HepG2 (cell line): ENCODE results near the gene VDAC1. TPM values are rescaled to one million over a fixed set of nuclear protein-coding genes. Genes with fewer than 3 reads are reported as not detected.

Experiments used
- ATAC-seq: fragments of 200-7000 bp; cut with Tn5 transposase; 3 replicates; pipeline ENCODE4 v1.9.1; 2020; ENCODE audit warnings: mild to moderate bottlenecking, moderate library complexity
- BruUV-seq: library from RNA; stranded (reverse); fragments of 400-500 nt; replicated peaks from 2 replicates; lab custom pipeline; 2021; lab: Mats Ljungman, UMichigan
- CTCF ChIA-PET: fragments of 300-600 bp; formaldehyde crosslinking; extraction: SDS; loops from one replicate; lab custom pipeline; 2021; ENCODE audit warnings: low total read pairs, inconsistent platforms, low intra/inter-chr PET ratio; lab: Yijun Ruan, JAX
- POLR2A ChIA-PET: fragments of 350-600 bp; sonication (Branson Sonifier 250); formaldehyde crosslinking; loops from one replicate; lab custom pipeline; 2020; ENCODE audit warnings: antibody characterized with exemption, inconsistent platforms; lab: Yijun Ruan, JAX
- DNase-seq: peaks from one replicate; pipeline ENCODE4 v3.0.0-alpha.2; 2015; ENCODE audit warnings: low spot score
- FAIRE-seq: peaks from 3 replicates; lab custom pipeline; 2011; peaks lifted over from hg19 to GRCh38; lab: Jason Lieb, UNC
- H2AFZ ChIP-seq: one replicate; pipeline ENCODE4 v1.6.1; 2011; ENCODE audit warnings: low read length, inconsistent platforms
- H3K27ac ChIP-seq: fragments of 300-600 bp; 3 replicates; pipeline ENCODE4 v1.8.0; 2011; ENCODE audit warnings: mixed run types, mild to moderate bottlenecking, mixed read lengths, low read length, inconsistent platforms; ENCODE audit not compliant: insufficient read depth; ENCODE audit errors: extremely low read length
- H3K27me3 ChIP-seq, 2 experiments: fragments of 200-600 bp in 1 of 2; 2 replicates in 1 of 2; 3 replicates in 1 of 2; pipeline versions ENCODE4 v1.6.0 to v1.8.0; 2011; ENCODE audit warnings: low read length in 2 of 2, mild to moderate bottlenecking in 2 of 2, moderate library complexity in 2 of 2, inconsistent platforms in 1 of 2; ENCODE audit not compliant: insufficient read depth in 2 of 2, control insufficient read depth in 1 of 2
- H3K36me3 ChIP-seq, 2 experiments: fragments of 200-600 bp in 1 of 2; replicated peaks in 1 of 2; 2 replicates in 1 of 2; 3 replicates in 1 of 2; pipeline versions ENCODE4 v1.5.1 to v1.8.0; 2011; ENCODE audit warnings: low read length in 2 of 2, inconsistent platforms in 1 of 2; ENCODE audit not compliant: insufficient read depth in 2 of 2, control insufficient read depth in 1 of 2
- H3K4me1 ChIP-seq: 2 replicates; pipeline ENCODE4 v1.5.1; 2012; ENCODE audit warnings: low read length, inconsistent platforms; ENCODE audit not compliant: insufficient read depth
- H3K4me2 ChIP-seq: 2 replicates; pipeline ENCODE4 v1.6.0; 2011; ENCODE audit warnings: low read depth, low read length, inconsistent platforms
- H3K4me3 ChIP-seq, 3 experiments: fragments of 200-600 bp in 1 of 3; sonication (generic), shearing (Covaris generic) in 1 of 3; replicated peaks in 1 of 3; 2 replicates each; pipeline ENCODE4 v1.5.1; 2011 to 2016; ENCODE audit warnings: low read length in 3 of 3, inconsistent platforms in 2 of 3, low read depth in 2 of 3, mild to moderate bottlenecking in 2 of 3, control low read depth in 1 of 3, mixed read lengths in 1 of 3; ENCODE audit not compliant: insufficient read depth in 1 of 3
- H3K79me2 ChIP-seq: one replicate; pipeline ENCODE4 v1.6.1; 2011; ENCODE audit warnings: low read length, inconsistent platforms; ENCODE audit not compliant: insufficient read depth
- H3K9ac ChIP-seq: 2 replicates; pipeline ENCODE4 v1.6.0; 2011; ENCODE audit warnings: mild to moderate bottlenecking, low read depth, low read length, inconsistent platforms; ENCODE audit not compliant: insufficient read depth
- H3K9me3 ChIP-seq: 2 replicates; pipeline ENCODE4 v1.5.1; 2012; ENCODE audit warnings: mild to moderate bottlenecking, low read length
- H4K20me1 ChIP-seq: 2 replicates; pipeline ENCODE4 v1.6.0; 2011; ENCODE audit warnings: inconsistent platforms, mild to moderate bottlenecking, low read length, moderate library complexity; ENCODE audit not compliant: insufficient read depth
- CEBPG ChIP-seq: IDR thresholded peaks from 2 replicates; pipeline ENCODE4 v1.6.1; 2016
- CTCF ChIP-seq: sonication (generic); formaldehyde crosslinking; IDR thresholded peaks from 2 replicates; pipeline ENCODE4 v1.5.0; 2020; ENCODE audit warnings: mild to moderate bottlenecking, missing genetic modification reagents, moderate library complexity
- GTF2F1 ChIP-seq: fragments of 150-350 bp; IDR thresholded peaks from 2 replicates; pipeline ENCODE4 v1.6.1; 2014; ENCODE audit warnings: low read length
- HMG20A ChIP-seq: IDR thresholded peaks from 2 replicates; pipeline ENCODE4 v1.6.1; 2016; ENCODE audit warnings: borderline replicate concordance
- HNF4A ChIP-seq: sonication (generic); formaldehyde crosslinking; IDR thresholded peaks from 2 replicates; pipeline ENCODE4 v1.4.0; 2020; ENCODE audit warnings: missing genetic modification reagents
- IKZF1 ChIP-seq: fragments of 450-650 bp; IDR thresholded peaks from 2 replicates; pipeline ENCODE4 v1.7.1; 2016
- KLF16 ChIP-seq, 2 experiments: sonication (generic) in 1 of 2; formaldehyde crosslinking in 1 of 2; IDR thresholded peaks; 2 replicates each; pipeline versions ENCODE4 v1.6.1 to v1.8.0; 2016 to 2023; ENCODE audit warnings: missing genetic modification reagents in 2 of 2, missing compliant biosample characterization in 1 of 2
- LCORL ChIP-seq, 2 experiments: fragments of 450-650 bp in 1 of 2; sonication (generic) in 1 of 2; formaldehyde crosslinking in 1 of 2; IDR thresholded peaks; 2 replicates each; pipeline versions ENCODE4 v1.5.0 to v1.6.1; 2017 to 2020; ENCODE audit warnings: antibody characterized with exemption in 1 of 2, missing genetic modification reagents in 1 of 2
- MAFF ChIP-seq: IDR thresholded peaks from 2 replicates; pipeline ENCODE4 v1.6.1; 2011; ENCODE audit warnings: low read depth, low read length, improper control_type of control experiment
- MAFK ChIP-seq, 2 experiments: IDR thresholded peaks in 1 of 2; conservative IDR thresholded peaks in 1 of 2; 2 replicates each; pipeline ENCODE4 v1.6.1; 2011; ENCODE audit warnings: improper control_type of control experiment in 2 of 2, low read length in 2 of 2
- NR1H2 ChIP-seq: sonication (generic); formaldehyde crosslinking; IDR thresholded peaks from 2 replicates; pipeline ENCODE4 v1.8.1; 2022; ENCODE audit warnings: low read depth, missing genetic modification reagents, borderline replicate concordance
- STAG1 ChIP-seq: sonication (generic); formaldehyde crosslinking; IDR thresholded peaks from 2 replicates; pipeline ENCODE4 v1.4.0; 2020; ENCODE audit warnings: missing genetic modification reagents
- TEAD2 ChIP-seq: sonication (generic); formaldehyde crosslinking; IDR thresholded peaks from 2 replicates; pipeline ENCODE4 v1.9.0; 2021; ENCODE audit warnings: missing genetic modification reagents
- TEAD3 ChIP-seq: optimal IDR thresholded peaks from 2 replicates; pipeline ENCODE3; 2016; ENCODE audit warnings: borderline replicate concordance
- ZBTB46 ChIP-seq: sonication (generic); formaldehyde crosslinking; IDR thresholded peaks from 2 replicates; pipeline ENCODE4 v1.4.0; 2020; ENCODE audit warnings: mild to moderate bottlenecking, missing genetic modification reagents, borderline replicate concordance
- ZFX ChIP-seq: sonication (generic); formaldehyde crosslinking; IDR thresholded peaks from 2 replicates; pipeline ENCODE4 v1.4.0; 2020; ENCODE audit warnings: mild to moderate bottlenecking, low read depth, missing genetic modification reagents, moderate library complexity
- ZIK1 ChIP-seq: sonication (generic); formaldehyde crosslinking; IDR thresholded peaks from 2 replicates; pipeline ENCODE4 v1.5.0; 2020; ENCODE audit warnings: mild to moderate bottlenecking, low read depth, missing genetic modification reagents, borderline replicate concordance
- ZNF563 ChIP-seq: sonication (generic); formaldehyde crosslinking; IDR thresholded peaks from 2 replicates; pipeline ENCODE4 v1.8.0; 2022; ENCODE audit warnings: mild to moderate bottlenecking, moderate library complexity, missing genetic modification reagents
- ZNF629 ChIP-seq: sonication (generic); formaldehyde crosslinking; conservative IDR thresholded peaks from 2 replicates; pipeline ENCODE4 v1.5.0; 2020; ENCODE audit warnings: missing genetic modification reagents
- whole genome bisulfite sequencing: methylation state at CpG from one replicate; pipeline ENCODE4 v1.1.6; 2017; ENCODE audit warnings: low lambda C conversion rate; 5-methylcytosine and 5-hydroxymethylcytosine counted together
- in situ Hi-C: cut with HindIII; loops from 2 replicates; pipeline ENCODE4 v1.10.0; 2017; ENCODE audit warnings: low pct_unique_long_range_greater_than_20kb; ENCODE audit not compliant: extremely low pct_ligation_motif_present
- intact Hi-C: fragments of 100-400 bp; cut with micrococcal nuclease; formaldehyde crosslinking; loops from one replicate; pipeline ENCODE4 v1.10.0; 2022; ENCODE audit not compliant: unreplicated experiment
- polyA plus RNA-seq, 8 experiments: library from polyadenylated mRNA; depleted of rRNA in 3 of 8; stranded (reverse) in 7 of 8; unstranded in 1 of 8; fragments of >200 nt; fragmentation: Illumina TruSeq in 4 of 8; extraction: Trizol in 4 of 8; gene quantifications; 2 replicates each; pipeline versions ENCODE4 v1.2.1 to v1.2.3, GENCODE V29; 2011 to 2016; ENCODE audit warnings: low read depth in 4 of 8, missing spikeins in 1 of 8, mixed read lengths in 1 of 8; ENCODE audit not compliant: insufficient read depth in 1 of 8
- total RNA-seq, 5 experiments: library from RNA; depleted of rRNA; stranded (reverse); fragments of >200 nt; fragmentation: Illumina TruSeq; extraction: Trizol; gene quantifications; 2 replicates each; pipeline ENCODE4 v1.2.3, GENCODE V29; 2016; ENCODE audit warnings: low read depth in 1 of 5

The VDAC1 gene
- total and polyA plus RNA-seq, 2 of the 13 experiments (the other 11 are each of a cell fraction or from before 2014, with no cell fraction given) = 112 to 380 TPM

GRCh38 chr5:134038138-134038537 is 33.4 kb upstream of the VDAC1 start (continued):
- no peak for TF ChIP-seq NR1H2 (CRISPR knock-in tag)
- TF ChIP-seq HMG20A (CRISPR knock-in tag) = peak; percentile 51; the same call in 1 of the 2 replicates
- peak; percentile 19 for TF ChIP-seq CTCF (CRISPR knock-in tag)
- TF ChIP-seq TEAD3 (CRISPR knock-in tag) = peak; percentile 67
- TF ChIP-seq ZNF563 (CRISPR knock-in tag) = no peak
- TF ChIP-seq GTF2F1 = no peak

- CTCF ChIA-PET = interaction anchor here (3.9 kb wide), 1 partner anchor 10 kb away, joined by 47 read pairs; no protein-coding TSS in a partner anchor
- Histone ChIP-seq H3K27ac (no peak overlapping the region), H3K27me3 (no peaks in the 10 kb centered on the region), H3K79me2 (no peaks in the 10 kb centered on the region), H3K9ac (no peak overlapping the region; the same call in 1 of the 2 replicates), H2AFZ (no peak overlapping the region), H4K20me1 (no peaks in the 10 kb centered on the region), H3K4me2 (peak overlapping the region; percentile 49), H3K9me3 (no peaks in the 10 kb centered on the region), H3K4me1 (peaks cover 42% of the 10 kb centered on the region), H3K4me3 (no peak overlapping the region; a peak in 1 of 6 replicates), H3K36me3 (no peaks in the 10 kb centered on the region)
- FAIRE-seq (peak; percentile 40), DNase-seq (no peak), ATAC-seq (peak; percentile 40)
- in situ Hi-C loops = no loop called here
- WGBS = 18% methylated on average over 2 of the region's 2 CpGs
- intact Hi-C loops = loop anchor here (5.0 kb wide), 1 partner anchor 35 kb away; no protein-coding TSS in a partner anchor
- POLR2A ChIA-PET = interaction anchor here (1.0 to 1.8 kb wide), 5 partner anchors 10 to 189 kb away, joined by 3 to 13 read pairs (median 9); partner anchors contain the start of genes PPP2CA and VDAC1
- no TSS peak for BruUV-seq
- TF ChIP-seq MAFK (conservative IDR thresholded peaks at IDR 0.05 in 1 of 2, IDR thresholded peaks at IDR 0.05 in 1 of 2; ENCODE audit: low read length in 2 of 2) (peak; percentile 6 to 35; a peak in 1 of 4 replicates), ZFX (CRISPR knock-in tag) (0 out of 2 replicates have a peak, but pooled peaks have one; percentile 13), IKZF1 (no peak), CTCF (CRISPR knock-in tag) (peak; percentile 70), LCORL (IDR thresholded peaks at IDR 0.05) (no peak), LCORL (CRISPR knock-in tag; IDR thresholded peaks at IDR 0.05) (peak; percentile 62; the same call in 1 of the 2 replicates), ZNF629 (peak; percentile 56), TEAD2 (CRISPR knock-in tag) (no peak), MAFF (peak; percentile 9; the same call in 1 of the 2 replicates), KLF16 (CRISPR knock-in tag; IDR thresholded peaks at IDR 0.05) (no peak), STAG1 (peak; percentile 57), ZBTB46 (CRISPR knock-in tag) (no peak), ZIK1 (CRISPR knock-in tag) (no peak), CEBPG (CRISPR knock-in tag) (no peak), HNF4A (CRISPR knock-in tag) (peak; percentile 60)
Observed at GRCh38 chr5:134037160-134037559, 32.4 kb upstream of the VDAC1 start.
